ENCODE measurements around the gene NME4.
A peak's percentile ranks its signal among the peaks of the same experiment; 100 is the strongest.
"Not testable (repeated sequence)": the region's sequence is repeated elsewhere in the genome, so short reads cannot be mapped to it uniquely, and the experiment has no call there.

The NME4 gene

DNA sequence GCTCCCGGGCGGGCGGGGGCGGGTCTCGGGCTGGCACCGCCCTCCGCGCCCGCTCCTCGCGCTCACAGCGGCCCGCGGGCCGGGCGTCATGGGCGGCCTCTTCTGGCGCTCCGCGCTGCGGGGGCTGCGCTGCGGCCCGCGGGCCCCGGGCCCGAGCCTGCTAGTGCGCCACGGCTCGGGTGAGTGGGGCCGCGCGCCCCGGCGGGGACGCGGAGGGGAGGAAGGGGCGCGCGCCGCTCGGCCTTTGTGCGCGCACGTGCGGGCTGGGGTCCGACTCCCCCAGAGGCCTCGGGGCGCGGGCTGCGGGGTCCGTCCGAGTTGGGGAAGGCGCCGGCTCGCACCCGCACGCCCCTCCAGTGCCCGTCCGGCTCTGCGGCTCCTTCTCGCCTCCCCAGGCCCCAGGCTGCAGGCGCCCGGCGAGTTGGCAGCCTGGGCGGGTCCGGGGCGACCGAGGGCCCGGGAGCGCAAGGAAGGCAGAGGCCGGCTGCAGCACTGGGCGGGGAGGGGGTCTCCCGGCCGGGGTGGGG, at the start of gene NME4:
Gene NME4, plus strand, starts transcription at position 65 of the 527 bp plus-strand sequence. Its CDS starts 24 bp downstream, at position 89.
- peak within 1 kb of the TSS; percentile 95 for H3K27ac Mint-ChIP-seq
- H3K4me1 Mint-ChIP-seq, result peaks cover 24 to 32% of the 10 kb centered on the region in 2 donors
- H3K4me3 Mint-ChIP-seq, result peak within 1 kb of the TSS; percentile 88 to 90
- ATAC-seq (replicated peaks), result peak; percentile 13 to 19
- DNase-seq, result no peak
- H3K36me3 Mint-ChIP-seq, result peaks cover 0 to 10% of the 10 kb centered on the region in 2 donors
- no peaks in the 10 kb centered on the region for H3K9me3 Mint-ChIP-seq
- no peaks in the 10 kb centered on the region for H3K27me3 Mint-ChIP-seq

- peaks cover 39 to 56% of the 10 kb centered on the region in 2 donors for H3K36me3 Mint-ChIP-seq
- H3K27ac Mint-ChIP-seq, result peak overlapping the region; percentile 73
- H3K4me1 Mint-ChIP-seq, result peaks cover 29 to 69% of the 10 kb centered on the region in 2 donors
- no peak for ATAC-seq (replicated peaks)
- H3K4me3 Mint-ChIP-seq, result no peak overlapping the region
- H3K27me3 Mint-ChIP-seq, result no peaks in the 10 kb centered on the region
- DNase-seq, result no peak
- H3K9me3 Mint-ChIP-seq, result no peaks in the 10 kb centered on the region
These were observed 49.8 kb upstream of the NME4 start for GRCh38 chr16:347203-347602.

- H3K4me3 Mint-ChIP-seq, result peak overlapping the region; percentile 19 to 57
- not testable (repeated sequence) for H3K27me3 Mint-ChIP-seq, H3K27ac Mint-ChIP-seq
These were observed 48.5 kb upstream of the NME4 start for GRCh38 chr16:348495-348894.

DNA sequence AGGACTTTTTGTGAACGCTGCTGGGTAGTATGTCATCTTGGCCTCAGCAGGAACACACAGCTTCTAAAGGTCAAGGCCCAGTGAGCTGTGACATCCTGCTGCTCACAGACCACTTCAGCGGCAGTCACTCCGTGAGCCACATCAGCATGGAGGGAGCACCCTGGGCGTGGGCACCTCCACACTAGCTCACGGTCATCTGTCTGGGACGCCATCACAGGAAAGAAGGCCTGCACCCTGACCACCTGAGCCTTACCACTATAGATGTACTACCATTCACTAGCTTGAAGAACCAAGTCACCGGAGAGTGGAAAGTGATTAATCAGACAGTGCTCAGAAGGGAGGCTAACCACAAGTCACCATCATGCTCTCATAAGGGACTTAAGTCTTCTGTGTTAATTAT, 47.8 kb upstream of the NME4 start:
- Mint-ChIP-seq H3K4me1 (peaks cover 25 to 62% of the 10 kb centered on the region in 2 donors), H3K27me3 (no peaks in the 10 kb centered on the region), H3K9me3 (no peaks in the 10 kb centered on the region), H3K4me3 (peak overlapping the region; percentile 72 to 73), H3K36me3 (peaks cover 26 to 40% of the 10 kb centered on the region in 2 donors), H3K27ac (peak overlapping the region; percentile 93)
- ATAC-seq (replicated peaks) (peak; percentile 48 to 57), DNase-seq (no peak)

More at GRCh38 chr16:348495-348894, 48.5 kb upstream of the NME4 start:
- not testable (repeated sequence) for ATAC-seq (replicated peaks); H3K9me3 Mint-ChIP-seq; DNase-seq
- H3K36me3 Mint-ChIP-seq, result peaks cover 29 to 44% of the 10 kb centered on the region in 2 donors
- peaks cover 25 to 57% of the 10 kb centered on the region in 2 donors for H3K4me1 Mint-ChIP-seq

GRCh38 chr16:350203-350602, 46.8 kb upstream of the NME4 start:
- no peak for ATAC-seq (replicated peaks)
- DNase-seq, result no peak
- Mint-ChIP-seq H3K4me1 (peaks cover 24 to 58% of the 10 kb centered on the region in 2 donors), H3K27ac (no peak overlapping the region), H3K9me3 (no peaks in the 10 kb centered on the region), H3K4me3 (peak overlapping the region in 1 of 2 donors; percentile 82), H3K36me3 (peaks cover 17 to 32% of the 10 kb centered on the region in 2 donors), H3K27me3 (no peaks in the 10 kb centered on the region)

DNA sequence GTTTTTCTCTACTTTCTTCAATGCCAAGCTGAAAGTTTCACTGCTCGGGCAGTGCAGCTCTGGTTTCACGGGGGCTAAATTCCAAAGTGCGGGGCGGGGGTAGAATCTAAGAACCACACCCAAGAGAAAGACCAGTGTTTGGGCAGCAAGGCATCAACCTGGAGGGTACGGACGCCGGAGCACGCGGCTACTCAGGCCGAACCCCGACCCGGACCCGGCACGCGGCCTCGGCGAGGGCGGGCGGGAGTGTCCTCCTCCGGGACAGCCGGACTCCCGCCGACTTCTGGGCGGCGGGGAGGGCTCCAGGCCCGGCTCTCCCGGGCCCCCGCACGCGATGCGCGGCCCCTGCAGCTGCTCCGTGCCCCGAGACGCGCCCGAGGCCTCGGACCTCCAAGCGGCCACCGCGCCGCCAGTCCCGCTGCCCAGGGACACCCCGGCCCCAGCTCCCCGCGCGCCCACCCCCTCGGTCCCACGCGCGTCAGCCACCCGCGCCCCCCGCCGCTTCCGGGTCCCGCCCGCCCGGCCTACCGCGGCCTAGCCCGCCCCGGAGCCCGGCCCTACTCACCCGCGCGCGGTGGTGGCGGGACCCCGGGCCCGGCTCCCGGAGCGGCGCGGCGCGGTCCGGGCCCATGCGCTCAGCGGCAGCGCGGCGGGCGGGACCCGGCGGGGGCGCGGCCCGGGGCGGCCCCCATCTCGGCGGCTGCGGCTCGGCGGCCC, 45.0 kb upstream of the NME4 start:
- H3K9me3 Mint-ChIP-seq, result no peaks in the 10 kb centered on the region
- H3K4me3 Mint-ChIP-seq, result peak overlapping the region; percentile 82 to 84
- peaks cover 22 to 46% of the 10 kb centered on the region in 2 donors for H3K4me1 Mint-ChIP-seq
- ATAC-seq (replicated peaks), result peak; percentile 37 to 38
- no peaks in the 10 kb centered on the region for H3K27me3 Mint-ChIP-seq
- DNase-seq, result no peak
- H3K27ac Mint-ChIP-seq, result peak overlapping the region; percentile 84
- peaks cover 11 to 18% of the 10 kb centered on the region in 2 donors for H3K36me3 Mint-ChIP-seq

DNA sequence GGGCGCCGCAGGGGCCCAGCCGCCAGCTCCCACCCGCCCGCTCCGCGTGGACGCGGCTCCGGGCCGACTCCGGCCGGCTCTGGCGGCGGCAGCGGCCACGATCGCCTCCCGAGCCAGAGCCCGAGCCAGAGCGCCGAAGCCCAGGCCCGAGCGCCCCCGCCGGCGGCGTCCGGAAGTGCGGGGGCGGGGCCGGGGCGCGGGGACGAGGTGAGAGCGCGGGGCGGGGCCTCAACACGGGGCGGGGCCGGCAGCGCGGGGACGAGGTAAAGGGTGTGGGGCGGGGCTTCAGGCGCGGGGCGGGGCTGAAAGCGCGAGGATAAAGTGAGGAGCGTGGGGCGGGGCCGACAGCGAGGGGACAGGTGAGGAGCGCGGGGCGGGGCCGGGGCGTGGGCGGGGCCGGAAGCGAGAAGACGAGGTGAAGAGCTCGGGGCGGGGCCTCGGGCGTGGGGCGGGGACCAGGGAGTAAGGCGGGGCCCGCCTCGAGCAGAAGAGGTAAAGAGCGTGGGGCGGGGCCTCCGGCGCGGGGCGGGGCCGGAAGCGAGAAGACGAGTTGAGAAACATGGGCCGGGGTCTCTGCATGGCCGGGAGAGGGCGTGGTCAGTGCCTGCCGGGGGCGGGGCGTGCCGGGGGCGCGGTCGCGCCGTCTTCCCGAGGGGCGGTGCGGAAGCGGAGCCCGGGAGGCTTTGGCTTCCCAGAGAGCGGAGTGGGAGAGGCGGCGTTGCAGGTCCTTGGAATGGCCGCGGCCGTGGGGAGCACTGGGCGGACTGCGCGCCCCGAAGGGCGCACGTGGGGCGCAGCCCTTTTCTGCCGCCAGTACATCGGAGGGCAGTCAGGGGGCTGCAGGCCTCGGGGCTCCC, 44.2 kb upstream of the NME4 start, which contains the start of gene AXIN1:
Gene AXIN1, minus strand, starts transcription at position 177 of the 857 bp plus-strand sequence. CDS start 5,698 bp downstream, outside the sequence.
- Mint-ChIP-seq H3K9me3 (no peaks in the 10 kb centered on the region), H3K36me3 (peaks cover 5 to 10% of the 10 kb centered on the region in 2 donors), H3K4me1 (peaks cover 15 to 37% of the 10 kb centered on the region in 2 donors), H3K27me3 (no peaks in the 10 kb centered on the region), H3K4me3 (peak within 1 kb of the TSS; percentile 82 to 84), H3K27ac (peak within 1 kb of the TSS; percentile 84)
- ATAC-seq (replicated peaks), result peak; percentile 75 to 82
- peak; percentile 97 for DNase-seq

DNA sequence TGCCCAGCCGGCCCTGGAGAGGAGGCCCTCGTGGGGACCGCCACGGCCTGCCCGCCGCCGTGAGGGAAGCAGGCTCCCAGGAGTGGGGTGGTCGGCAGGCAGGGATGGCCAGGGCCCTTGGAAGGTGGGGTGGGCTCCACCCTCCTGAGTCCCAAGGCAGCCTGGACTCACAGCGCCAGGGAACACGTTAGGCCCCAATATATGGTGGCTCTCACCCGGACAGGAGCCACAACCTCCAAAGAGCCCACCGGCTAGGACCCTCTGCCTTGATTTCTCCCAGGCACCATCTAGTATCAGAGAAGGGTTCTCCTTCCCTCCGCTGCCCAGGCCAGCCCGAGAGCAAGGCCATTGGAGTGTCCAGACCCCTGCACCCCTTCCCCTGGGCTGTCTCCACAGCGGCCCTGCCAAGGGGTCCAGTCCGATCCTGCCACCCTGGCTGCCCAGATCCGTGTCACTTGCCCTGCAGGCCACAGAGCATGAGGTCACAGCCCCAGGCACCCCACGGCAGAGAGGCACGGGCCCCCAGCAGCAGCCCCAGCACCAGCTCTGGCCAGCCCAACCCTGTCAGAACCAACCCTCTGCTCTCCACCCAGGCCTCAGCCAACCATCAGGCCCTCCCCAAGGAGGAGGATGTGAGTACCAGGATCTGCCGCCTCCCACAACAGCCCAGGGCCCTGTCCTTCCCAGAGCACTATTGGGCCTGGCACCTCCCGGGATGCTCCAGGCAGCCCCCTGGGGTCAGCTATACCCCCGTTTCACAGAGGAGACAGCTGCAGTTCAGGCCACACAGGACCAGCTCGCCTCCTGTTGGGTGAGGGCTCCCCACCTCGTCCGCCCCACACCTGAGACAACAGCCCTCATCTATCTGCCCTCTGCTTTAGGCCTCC, 43.4 kb upstream of the NME4 start:
- Mint-ChIP-seq H3K4me3 (peak overlapping the region; percentile 17 to 50), H3K36me3 (peaks cover 3 to 10% of the 10 kb centered on the region in 2 donors), H3K9me3 (no peaks in the 10 kb centered on the region), H3K27me3 (no peaks in the 10 kb centered on the region), H3K27ac (no peak overlapping the region), H3K4me1 (peaks cover 10 to 29% of the 10 kb centered on the region in 2 donors)
- ATAC-seq (replicated peaks), result no peak
- no peak for DNase-seq

DNA sequence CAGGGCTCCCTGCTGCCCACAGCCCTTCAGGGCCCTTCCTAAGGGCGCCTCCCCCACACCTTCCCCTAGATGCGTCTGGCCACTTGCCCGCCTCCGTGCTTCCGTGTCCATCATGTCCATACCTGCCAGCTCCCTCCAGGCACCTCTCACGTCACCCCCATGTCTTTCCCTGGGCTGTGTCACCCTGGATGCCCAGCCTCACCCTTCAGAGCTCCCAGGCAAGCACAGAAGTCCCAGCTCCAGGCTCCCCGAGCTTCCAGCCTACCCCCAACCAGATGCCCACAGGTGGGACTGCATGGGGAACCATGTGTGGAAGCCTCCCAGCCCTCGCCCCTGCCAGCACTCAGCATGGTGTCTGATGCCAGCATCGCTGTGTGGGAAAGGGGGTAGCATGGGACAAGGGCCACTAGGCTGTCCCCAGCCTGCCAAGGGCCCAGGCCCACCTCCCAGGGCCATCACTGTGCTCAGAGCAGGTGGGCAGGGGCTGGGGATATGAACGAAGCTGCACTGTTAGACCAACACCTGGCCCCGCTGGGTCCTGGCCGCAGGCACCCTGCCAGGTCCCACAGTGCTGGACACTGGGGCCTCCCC, 42.6 kb upstream of the NME4 start:
- DNase-seq (no peak), ATAC-seq (replicated peaks) (no peak)
- no peaks in the 10 kb centered on the region for H3K27me3 Mint-ChIP-seq
- H3K4me1 Mint-ChIP-seq, result peaks cover 5 to 21% of the 10 kb centered on the region in 2 donors
- no peak overlapping the region for H3K27ac Mint-ChIP-seq
- H3K36me3 Mint-ChIP-seq, result peaks cover 3 to 7% of the 10 kb centered on the region in 2 donors
- H3K4me3 Mint-ChIP-seq, result peak overlapping the region; percentile 17 to 50
- H3K9me3 Mint-ChIP-seq, result no peaks in the 10 kb centered on the region

DNA sequence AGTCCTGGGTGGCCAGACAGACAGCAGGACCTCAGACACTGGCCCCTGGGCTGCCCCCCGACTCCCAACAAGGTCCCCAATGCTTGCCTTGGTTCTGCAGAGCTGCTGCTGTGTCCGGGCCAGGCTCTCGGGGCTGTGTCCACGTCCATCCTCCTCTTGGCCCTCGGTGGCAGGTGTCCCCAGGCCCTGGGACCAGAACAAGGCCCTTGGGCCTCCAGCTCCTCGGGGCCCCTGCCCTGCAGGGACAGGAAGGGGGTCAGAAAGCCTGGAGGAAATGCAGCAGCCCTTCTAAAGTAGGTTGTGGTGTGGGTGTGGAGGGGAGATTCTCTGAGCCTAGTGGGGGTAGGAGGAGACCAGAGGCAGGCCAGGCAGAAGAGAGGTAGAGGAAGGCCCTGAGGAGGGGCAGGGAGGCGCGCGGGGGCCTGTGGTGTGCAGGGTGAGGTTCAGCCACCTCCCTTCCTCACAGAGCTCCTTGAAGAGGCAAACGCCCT, 42.0 kb upstream of the NME4 start:
- Mint-ChIP-seq H3K9me3 (no peaks in the 10 kb centered on the region), H3K27ac (no peak overlapping the region), H3K4me1 (peaks cover 2 to 15% of the 10 kb centered on the region in 2 donors), H3K4me3 (no peak overlapping the region), H3K27me3 (no peaks in the 10 kb centered on the region), H3K36me3 (peaks cover 3 to 7% of the 10 kb centered on the region in 2 donors)
- DNase-seq (no peak), ATAC-seq (replicated peaks) (no peak)

GRCh38 chr16:356741-357140, 40.3 kb upstream of the NME4 start:
- no peaks in the 10 kb centered on the region for H3K36me3 Mint-ChIP-seq
- peaks cover 0 to 1% of the 10 kb centered on the region in 2 donors for H3K27me3 Mint-ChIP-seq
- H3K27ac Mint-ChIP-seq, result no peak overlapping the region
- DNase-seq, result no peak
- ATAC-seq (replicated peaks), result no peak
- no peak overlapping the region for H3K4me3 Mint-ChIP-seq
- peaks cover 3 to 8% of the 10 kb centered on the region in 2 donors for H3K4me1 Mint-ChIP-seq
- H3K9me3 Mint-ChIP-seq, result no peaks in the 10 kb centered on the region

DNA sequence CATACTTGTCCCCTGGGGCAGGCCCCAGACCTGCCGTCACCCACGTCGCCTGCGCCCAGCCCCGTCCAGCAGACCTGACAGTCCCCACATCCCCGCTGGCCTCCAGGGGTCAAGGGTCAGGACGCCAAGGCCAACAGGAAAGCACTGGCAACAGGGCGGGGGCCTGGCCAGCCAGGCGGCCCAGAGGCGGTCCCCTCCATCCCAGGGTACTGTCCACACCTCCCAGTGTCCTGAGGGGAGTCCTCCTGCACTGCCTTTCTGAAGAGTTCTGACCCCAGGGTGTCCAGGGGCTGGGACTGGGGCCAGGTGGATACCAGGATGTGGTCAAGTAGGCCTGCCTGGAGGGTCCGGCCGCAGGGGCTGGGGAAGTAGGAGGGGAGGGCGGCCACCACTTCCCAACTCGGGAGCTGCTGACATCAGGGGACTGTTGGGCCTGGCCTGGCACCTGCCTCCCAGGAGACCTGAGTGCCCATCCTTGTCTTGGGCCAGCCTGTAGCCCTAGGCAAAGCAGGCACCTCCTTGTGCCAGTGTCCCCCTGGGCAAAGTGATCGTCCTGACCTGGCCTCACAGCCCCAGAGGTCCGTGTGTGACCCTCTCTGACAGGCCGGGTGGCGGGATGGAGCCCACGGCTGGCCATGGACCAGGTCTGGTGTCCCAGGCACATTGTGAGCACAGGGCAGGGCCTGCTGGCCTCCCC, 37.8 kb upstream of the NME4 start:
- H3K4me1 Mint-ChIP-seq, result peaks cover 8 to 18% of the 10 kb centered on the region in 2 donors
- ATAC-seq (replicated peaks) (no peak), DNase-seq (no peak)
- H3K9me3 Mint-ChIP-seq, result no peaks in the 10 kb centered on the region
- peaks cover 14 to 18% of the 10 kb centered on the region in 2 donors for H3K27me3 Mint-ChIP-seq
- no peaks in the 10 kb centered on the region for H3K36me3 Mint-ChIP-seq
- no peak overlapping the region for H3K4me3 Mint-ChIP-seq
- H3K27ac Mint-ChIP-seq, result no peak overlapping the region
